Measurements from ENCODE around the gene RAMP1. TPM values are rescaled to one million over a fixed set of nuclear protein-coding genes. Genes with fewer than 3 reads are reported as not detected.

RAMP1 gene
- total and polyA plus RNA-seq, 9 donors: 1.8 to 62.5 (median 29.4) TPM

- Histone ChIP-seq H3K4me1 (ENCODE audit: insufficient read depth) (peaks cover 2% of the 10 kb centered on the region), H3K27me3 (peaks cover 3% of the 10 kb centered on the region), H3K36me3 (no peaks in the 10 kb centered on the region), H3K4me3 (no peak overlapping the region), H3K9me3 (no peaks in the 10 kb centered on the region), H3K27ac (no peak overlapping the region)
- 78 to 81% (median 80%) methylated on average over 3 of the region's 3 CpGs for WGBS, 3 donors
- DNase-seq: no peak
- TF ChIP-seq POLR2A (IDR thresholded peaks at IDR 0.05): no peak
- no peak for TF ChIP-seq EP300 (IDR thresholded peaks at IDR 0.05)
- no peak for TF ChIP-seq CTCF (IDR thresholded peaks at IDR 0.05)
- intact Hi-C loops (cut with DNase I): no loop called here
Observed at GRCh38 chr2:237854295-237854694, 5.1 kb upstream of the RAMP1 start.

- Histone ChIP-seq H3K9me3 (no peaks in the 10 kb centered on the region), H3K36me3 (no peaks in the 10 kb centered on the region), H3K27ac (no peak overlapping the region), H3K4me1 (ENCODE audit: insufficient read depth) (peaks cover 2% of the 10 kb centered on the region), H3K27me3 (no peaks in the 10 kb centered on the region), H3K4me3 (no peak overlapping the region)
- peak in 1 of 5 donors; percentile 19 for DNase-seq
- TF ChIP-seq CTCF (IDR thresholded peaks at IDR 0.05) (no peak), EP300 (IDR thresholded peaks at IDR 0.05) (no peak), POLR2A (IDR thresholded peaks at IDR 0.05) (no peak)
- intact Hi-C loops (cut with DNase I): loop anchor here (2.0 to 5.0 kb wide), 2 partner anchors 405 kb away; no protein-coding TSS in a partner anchor
- 84 to 89% (median 86%) methylated on average over 8 of the region's 8 CpGs for WGBS, 3 donors
Observed at GRCh38 chr2:237857791-237858190, 1.6 kb upstream of the RAMP1 start.

GRCh38 chr2:237858294-237859081 lies 935 bp upstream of the RAMP1 start:
- H3K27ac ChIP-seq: peak overlapping the region in 1 of 2 donors; percentile 61
- no peaks in the 10 kb centered on the region for H3K36me3 ChIP-seq
- peak; percentile 73 to 81 (median 75) for DNase-seq
- H3K4me3 ChIP-seq: peak overlapping the region; percentile 85
- H3K9me3 ChIP-seq: no peaks in the 10 kb centered on the region
- 48 to 49% (median 48%) methylated on average over 14 of the region's 14 CpGs for WGBS, 3 donors
- TF ChIP-seq CTCF (IDR thresholded peaks at IDR 0.05) (peak; percentile 60 to 81 (median 80)), POLR2A (IDR thresholded peaks at IDR 0.05) (no peak)
- H3K4me1 ChIP-seq (ENCODE audit: insufficient read depth): peaks cover 2% of the 10 kb centered on the region
- intact Hi-C loops (cut with DNase I): loop anchor here (2.0 to 5.0 kb wide), 2 partner anchors 404 kb away; no protein-coding TSS in a partner anchor
- H3K27me3 ChIP-seq: no peaks in the 10 kb centered on the region

- Histone ChIP-seq H3K9me3 (no peaks in the 10 kb centered on the region), H3K4me3 (peak overlapping the region; percentile 85), H3K27me3 (no peaks in the 10 kb centered on the region), H3K4me1 (ENCODE audit: insufficient read depth) (peaks cover 2% of the 10 kb centered on the region), H3K36me3 (no peaks in the 10 kb centered on the region), H3K27ac (peak overlapping the region in 1 of 2 donors; percentile 61)
- intact Hi-C loops (cut with DNase I): loop anchor here (2.0 to 5.0 kb wide), 2 partner anchors 403 to 404 kb away; no protein-coding TSS in a partner anchor
- TF ChIP-seq POLR2A (IDR thresholded peaks at IDR 0.05) (no peak), EP300 (IDR thresholded peaks at IDR 0.05) (no peak), CTCF (IDR thresholded peaks at IDR 0.05) (no peak)
- DNase-seq: peak in 1 of 5 donors; percentile 27
- WGBS, 3 donors: 41 to 57% (median 51%) methylated on average over 14 to 15 of the region's 15 CpGs
Observed at GRCh38 chr2:237859082-237859433, 365 bp upstream of the RAMP1 start.
